ENCODE measurements around the gene NFKBIL1. TPM values are rescaled to one million over a fixed set of nuclear protein-coding genes. Genes with fewer than 3 reads are reported as not detected.

Gene NFKBIL1
- total and polyA plus RNA-seq, 9 of the 15 experiments (the other 6 are each of a cell fraction or from before 2014, with no cell fraction given) = 0.49 to 33.1 (median 7.6) TPM

DNA sequence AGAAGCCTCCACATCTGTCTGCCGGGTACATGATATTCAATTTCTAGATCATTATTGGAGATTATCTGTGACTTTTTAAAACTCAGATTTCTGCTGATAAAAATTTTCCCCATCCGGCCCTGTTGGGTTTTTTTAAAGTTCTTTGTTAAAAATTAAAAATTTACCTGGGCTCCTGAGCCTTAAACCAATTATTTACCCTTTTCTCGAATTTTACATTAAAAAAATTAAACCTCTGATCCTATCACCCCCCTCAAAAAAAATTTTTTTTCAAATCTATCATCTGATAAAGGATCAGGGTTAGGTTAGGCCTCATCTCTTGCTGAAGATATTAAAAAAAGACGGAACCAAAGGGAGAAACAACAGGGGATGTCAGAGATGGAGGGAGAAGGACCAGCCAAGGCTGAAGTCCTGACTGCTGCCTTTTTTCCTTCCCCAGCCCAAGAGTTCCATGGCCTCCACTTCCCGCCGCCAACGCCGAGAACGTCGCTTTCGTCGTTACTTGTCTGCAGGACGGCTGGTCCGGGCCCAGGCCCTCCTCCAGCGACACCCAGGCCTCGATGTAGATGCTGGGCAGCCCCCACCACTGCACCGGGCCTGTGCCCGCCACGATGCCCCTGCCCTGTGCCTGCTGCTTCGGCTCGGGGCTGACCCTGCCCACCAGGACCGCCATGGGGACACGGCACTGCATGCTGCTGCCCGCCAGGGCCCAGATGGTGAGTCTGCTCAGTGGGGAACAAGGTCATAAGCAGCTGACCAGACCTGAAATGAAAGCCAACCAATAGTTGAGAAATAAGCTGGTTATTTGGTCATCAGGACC is 527 bp downstream of the NFKBIL1 start (continued):
- no peak for TF ChIP-seq CHD7 (IDR thresholded peaks at IDR 0.05; ENCODE audit: low read depth, low read length)
- TF ChIP-seq TBL1XR1 (IDR thresholded peaks at IDR 0.05; ENCODE audit: low read length in 2 of 2) = no peak; a peak in 1 of 4 replicates
- peak; percentile 31; the same call in 1 of the 2 replicates for TF ChIP-seq SMARCC2 (IDR thresholded peaks at IDR 0.05; ENCODE audit: low read depth)
- no peak for TF ChIP-seq GABPB2 (CRISPR knock-in tag; conservative IDR thresholded peaks at IDR 0.05)
- TF ChIP-seq TGIF2 (CRISPR knock-in tag; IDR thresholded peaks at IDR 0.05) = no peak
- TF ChIP-seq SAFB2 (IDR thresholded peaks at IDR 0.05; ENCODE audit: borderline replicate concordance, low read depth, low read length, severe bottlenecking) = no peak
- TF ChIP-seq ZNF133 (CRISPR knock-in tag; IDR thresholded peaks at IDR 0.05) = no peak
- TF ChIP-seq TCF7L2 (IDR thresholded peaks at IDR 0.05; ENCODE audit: low read depth, low read length) = no peak
- no peak for TF ChIP-seq ZNF23 (CRISPR knock-in tag; IDR thresholded peaks at IDR 0.05)
- peak; percentile 62; the same call in 1 of the 2 replicates for TF ChIP-seq FOXJ2 (tag; IDR thresholded peaks at IDR 0.05)
- TF ChIP-seq ZNF41 (CRISPR knock-in tag; conservative IDR thresholded peaks at IDR 0.05) = no peak
